Measurements from ENCODE around the gene DCST2.

The DCST2 gene

GRCh38 chr1:155018617-155019348 is 14.8 kb downstream of the DCST2 start:
- TF ChIP-seq, protein P1, sequence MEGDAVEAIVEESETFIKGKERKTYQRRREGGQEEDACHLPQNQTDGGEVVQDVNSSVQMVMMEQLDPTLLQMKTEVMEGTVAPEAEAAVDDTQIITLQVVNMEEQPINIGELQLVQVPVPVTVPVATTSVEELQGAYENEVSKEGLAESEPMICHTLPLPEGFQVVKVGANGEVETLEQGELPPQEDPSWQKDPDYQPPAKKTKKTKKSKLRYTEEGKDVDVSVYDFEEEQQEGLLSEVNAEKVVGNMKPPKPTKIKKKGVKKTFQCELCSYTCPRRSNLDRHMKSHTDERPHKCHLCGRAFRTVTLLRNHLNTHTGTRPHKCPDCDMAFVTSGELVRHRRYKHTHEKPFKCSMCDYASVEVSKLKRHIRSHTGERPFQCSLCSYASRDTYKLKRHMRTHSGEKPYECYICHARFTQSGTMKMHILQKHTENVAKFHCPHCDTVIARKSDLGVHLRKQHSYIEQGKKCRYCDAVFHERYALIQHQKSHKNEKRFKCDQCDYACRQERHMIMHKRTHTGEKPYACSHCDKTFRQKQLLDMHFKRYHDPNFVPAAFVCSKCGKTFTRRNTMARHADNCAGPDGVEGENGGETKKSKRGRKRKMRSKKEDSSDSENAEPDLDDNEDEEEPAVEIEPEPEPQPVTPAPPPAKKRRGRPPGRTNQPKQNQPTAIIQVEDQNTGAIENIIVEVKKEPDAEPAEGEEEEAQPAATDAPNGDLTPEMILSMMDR (conservative IDR thresholded peaks at IDR 0.05; ENCODE audit: low read depth, low read length), result no peak
- DNase-seq (ENCODE audit: low read depth), result no peak
- no peak overlapping the region for H3K4me3 ChIP-seq (ENCODE audit: low read length)

- H3K4me3 ChIP-seq (ENCODE audit: low read length), result peak overlapping the region; percentile 30
- DNase-seq (ENCODE audit: low read depth), result no peak
- TF ChIP-seq, protein P1 (conservative IDR thresholded peaks at IDR 0.05; ENCODE audit: low read depth, low read length), result no peak
Observed at GRCh38 chr1:155017946-155018316, 15.7 kb downstream of the DCST2 start.

DNA sequence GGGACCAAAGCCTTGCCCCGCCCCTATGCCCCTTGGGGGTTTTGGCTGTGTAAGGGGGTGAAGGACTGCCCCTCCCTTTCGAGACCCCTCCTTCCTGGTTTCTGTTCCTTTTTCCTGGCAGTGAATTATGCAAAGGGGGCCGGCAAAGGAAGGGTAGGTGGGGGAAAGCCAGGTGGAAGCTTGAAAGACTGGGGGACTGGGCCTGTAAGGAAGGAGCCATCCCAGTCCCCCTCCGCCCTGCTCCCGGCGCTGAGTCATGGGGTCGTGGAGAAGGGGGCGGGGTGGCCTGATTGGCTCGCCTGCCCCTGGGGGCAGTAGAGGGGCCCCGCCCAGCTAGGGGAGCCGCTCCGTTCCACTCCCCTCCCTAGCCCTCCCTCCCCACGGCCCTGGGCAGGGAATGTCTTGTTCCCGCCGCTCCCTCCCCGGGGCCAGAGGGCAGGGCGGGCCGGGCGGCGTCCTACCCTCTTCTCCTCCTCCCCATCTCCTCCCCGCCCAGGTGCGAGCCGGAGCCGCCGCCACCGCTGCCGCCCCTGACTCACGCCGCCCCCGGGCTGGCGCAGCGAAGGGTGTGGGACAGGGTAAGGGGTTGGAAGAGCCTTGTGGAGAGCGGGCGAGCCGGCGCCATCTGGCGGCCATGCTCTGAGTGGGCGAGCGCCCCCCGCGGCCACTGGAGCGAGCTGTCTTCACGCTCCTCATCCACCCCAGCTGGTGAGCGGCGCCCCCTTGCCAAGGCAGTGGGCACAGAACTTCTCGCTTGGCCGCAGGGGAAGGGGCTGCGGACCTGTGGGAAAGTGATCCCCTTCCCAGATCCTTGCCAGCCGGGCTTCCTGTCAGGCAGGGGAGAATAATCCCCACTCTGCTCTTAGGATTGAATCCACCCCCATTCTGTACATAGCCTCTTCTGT is 16.3 kb downstream of the DCST2 start:
- peak; percentile 56 for DNase-seq (ENCODE audit: low read depth)
- TF ChIP-seq, protein P1 (conservative IDR thresholded peaks at IDR 0.05; ENCODE audit: low read depth, low read length), result peak; percentile 99
- H3K4me3 ChIP-seq (ENCODE audit: low read length), result peak overlapping the region; percentile 30

DNA sequence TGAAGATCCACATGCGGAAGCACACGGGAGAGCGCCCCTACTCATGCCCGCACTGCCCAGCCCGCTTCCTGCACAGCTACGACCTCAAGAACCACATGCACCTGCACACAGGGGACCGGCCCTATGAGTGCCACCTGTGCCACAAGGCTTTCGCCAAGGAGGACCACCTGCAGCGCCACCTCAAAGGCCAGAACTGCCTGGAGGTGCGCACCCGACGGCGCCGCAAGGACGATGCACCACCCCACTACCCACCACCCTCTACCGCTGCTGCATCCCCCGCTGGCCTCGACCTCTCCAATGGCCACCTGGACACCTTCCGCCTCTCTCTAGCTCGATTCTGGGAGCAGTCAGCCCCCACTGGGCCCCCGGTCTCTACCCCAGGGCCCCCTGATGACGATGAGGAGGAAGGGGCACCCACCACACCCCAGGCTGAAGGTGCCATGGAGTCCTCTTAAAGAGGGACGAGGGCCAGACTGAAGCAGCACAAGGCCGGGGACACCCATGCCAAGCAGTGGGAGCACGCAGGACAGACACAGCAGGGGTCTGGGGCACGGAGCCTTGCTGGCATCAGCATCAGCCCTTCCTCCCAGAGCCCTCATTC is 17.2 kb downstream of the DCST2 start:
- TF ChIP-seq, protein P1 (conservative IDR thresholded peaks at IDR 0.05; ENCODE audit: low read depth, low read length), result no peak
- H3K4me3 ChIP-seq (ENCODE audit: low read length), result no peak overlapping the region
- DNase-seq (ENCODE audit: low read depth), result no peak

GRCh38 chr1:155015527-155016230 is 17.9 kb downstream of the DCST2 start:
- TF ChIP-seq, protein P1 (conservative IDR thresholded peaks at IDR 0.05; ENCODE audit: low read depth, low read length), result no peak
- no peak overlapping the region for H3K4me3 ChIP-seq (ENCODE audit: low read length)

DNA sequence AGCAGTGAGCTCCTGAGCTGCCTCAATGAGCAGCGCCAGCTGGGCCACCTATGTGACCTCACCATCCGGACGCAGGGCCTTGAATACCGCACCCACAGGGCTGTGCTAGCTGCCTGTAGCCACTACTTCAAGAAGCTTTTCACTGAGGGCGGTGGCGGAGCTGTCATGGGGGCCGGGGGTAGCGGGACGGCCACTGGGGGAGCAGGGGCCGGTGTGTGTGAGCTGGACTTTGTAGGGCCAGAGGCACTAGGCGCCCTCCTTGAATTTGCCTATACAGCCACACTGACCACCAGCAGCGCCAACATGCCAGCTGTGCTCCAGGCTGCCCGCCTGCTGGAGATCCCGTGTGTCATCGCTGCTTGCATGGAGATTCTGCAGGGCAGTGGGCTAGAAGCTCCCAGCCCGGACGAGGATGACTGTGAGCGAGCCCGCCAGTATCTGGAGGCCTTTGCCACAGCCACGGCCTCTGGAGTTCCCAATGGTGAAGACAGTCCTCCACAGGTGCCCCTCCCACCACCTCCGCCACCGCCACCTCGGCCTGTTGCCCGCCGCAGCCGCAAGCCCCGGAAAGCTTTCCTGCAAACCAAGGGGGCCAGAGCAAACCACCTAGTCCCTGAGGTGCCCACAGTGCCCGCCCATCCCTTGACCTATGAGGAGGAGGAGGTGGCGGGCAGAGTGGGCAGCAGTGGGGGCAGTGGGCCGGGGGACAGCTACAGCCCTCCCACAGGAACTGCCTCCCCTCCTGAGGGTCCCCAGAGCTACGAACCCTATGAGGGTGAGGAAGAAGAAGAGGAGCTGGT is 18.7 kb downstream of the DCST2 start:
- H3K4me3 ChIP-seq (ENCODE audit: low read length), result no peak overlapping the region
- TF ChIP-seq, protein P1 (conservative IDR thresholded peaks at IDR 0.05; ENCODE audit: low read depth, low read length), result no peak
- DNase-seq (ENCODE audit: low read depth), result no peak

More at GRCh38 chr1:155015527-155016230, 17.9 kb downstream of the DCST2 start:
- DNase-seq (ENCODE audit: low read depth), result no peak

Data from retinal pigment epithelial cell (primary cell).